ENCODE measurements around the gene KRTAP5-5.
A peak's percentile ranks its signal among the peaks of the same experiment; 100 is the strongest.
"Not testable (repeated sequence)": the region's sequence is repeated elsewhere in the genome, so short reads cannot be mapped to it uniquely, and the experiment has no call there.

The KRTAP5-5 gene

GRCh38 chr11:1668911-1669473 lies 39.4 kb downstream of the KRTAP5-5 start:
- ChIA-PET POLR2A (no interaction called here), CTCF (interaction anchor here (0.9 kb wide), 1 partner anchor 25 kb away, joined by 3 read pairs; no protein-coding TSS in a partner anchor)
- TF ChIP-seq CTCF (IDR thresholded peaks at IDR 0.05; ENCODE audit: control extremely low read depth, extremely low read depth, low read depth, missing control alignments) = no peak
- DNase-seq (ENCODE audit: extremely low spot score) = no peak

- ChIA-PET CTCF (interaction anchor here (0.7 to 1.0 kb wide), 2 partner anchors 17 to 481 kb away, joined by 3 to 4 read pairs; no protein-coding TSS in a partner anchor), POLR2A (no interaction called here)
- DNase-seq (ENCODE audit: extremely low spot score) = no peak
- TF ChIP-seq CTCF (IDR thresholded peaks at IDR 0.05; ENCODE audit: control extremely low read depth, extremely low read depth, low read depth, missing control alignments) = no peak
Measured at GRCh38 chr11:1669546-1670218, 40.1 kb downstream of the KRTAP5-5 start.

GRCh38 chr11:1670457-1670856 lies 40.9 kb downstream of the KRTAP5-5 start:
- DNase-seq (ENCODE audit: extremely low spot score); POLR2A ChIA-PET: not testable (repeated sequence)
- CTCF ChIA-PET = interaction anchor here (1.0 kb wide), 1 partner anchor 480 kb away, joined by 4 read pairs; no protein-coding TSS in a partner anchor

- peak; percentile 31 for DNase-seq (ENCODE audit: extremely low spot score)
- POLR2A ChIA-PET = no interaction called here
- CTCF ChIA-PET = no interaction called here
- TF ChIP-seq CTCF (IDR thresholded peaks at IDR 0.05; ENCODE audit: control extremely low read depth, extremely low read depth, low read depth, missing control alignments) = no peak
Measured at GRCh38 chr11:1670905-1671371, 41.4 kb downstream of the KRTAP5-5 start.

- ChIA-PET POLR2A (no interaction called here), CTCF (no interaction called here)
- TF ChIP-seq CTCF (IDR thresholded peaks at IDR 0.05; ENCODE audit: control extremely low read depth, extremely low read depth, low read depth, missing control alignments) = no peak
- no peak for DNase-seq (ENCODE audit: extremely low spot score)
Measured at GRCh38 chr11:1671658-1672057, 42.1 kb downstream of the KRTAP5-5 start.

GRCh38 chr11:1672613-1673350 lies 43.2 kb downstream of the KRTAP5-5 start:
- no peak for TF ChIP-seq CTCF (IDR thresholded peaks at IDR 0.05; ENCODE audit: control extremely low read depth, extremely low read depth, low read depth, missing control alignments)
- no peak for DNase-seq (ENCODE audit: extremely low spot score)
- ChIA-PET CTCF (interaction anchor here (1.0 to 2.2 kb wide), 3 partner anchors 20 to 160 kb away, joined by 3 to 7 read pairs (median 6); no protein-coding TSS in a partner anchor), POLR2A (no interaction called here)
